Measurements from ENCODE around the gene CUL9.

GRCh38 chr6:43138267-43138666, 43.7 kb upstream of the CUL9 start:
- no peak for TF ChIP-seq POLR2A (IDR thresholded peaks at IDR 0.05)
- TF ChIP-seq CTCF (IDR thresholded peaks at IDR 0.05) = no peak
